ENCODE data around the gene TRIM65. TPM values are rescaled to one million over a fixed set of nuclear protein-coding genes. Genes with fewer than 3 reads are reported as not detected.
A peak's percentile ranks its signal among the peaks of the same experiment; 100 is the strongest.

Gene TRIM65
- total RNA-seq, 2 donors from 2014 or later = 27.5 to 28.1 TPM

- Histone ChIP-seq H3K27ac (no peak overlapping the region), H3K36me3 (no peaks in the 10 kb centered on the region), H3K4me3 (no peak overlapping the region), H3K27me3 (replicated peaks; ENCODE audit: insufficient read depth) (no peaks in the 10 kb centered on the region), H3K9me3 (no peaks in the 10 kb centered on the region), H3K4me1 (replicated peaks) (peaks cover 17% of the 10 kb centered on the region)
- TF ChIP-seq, protein P1, sequence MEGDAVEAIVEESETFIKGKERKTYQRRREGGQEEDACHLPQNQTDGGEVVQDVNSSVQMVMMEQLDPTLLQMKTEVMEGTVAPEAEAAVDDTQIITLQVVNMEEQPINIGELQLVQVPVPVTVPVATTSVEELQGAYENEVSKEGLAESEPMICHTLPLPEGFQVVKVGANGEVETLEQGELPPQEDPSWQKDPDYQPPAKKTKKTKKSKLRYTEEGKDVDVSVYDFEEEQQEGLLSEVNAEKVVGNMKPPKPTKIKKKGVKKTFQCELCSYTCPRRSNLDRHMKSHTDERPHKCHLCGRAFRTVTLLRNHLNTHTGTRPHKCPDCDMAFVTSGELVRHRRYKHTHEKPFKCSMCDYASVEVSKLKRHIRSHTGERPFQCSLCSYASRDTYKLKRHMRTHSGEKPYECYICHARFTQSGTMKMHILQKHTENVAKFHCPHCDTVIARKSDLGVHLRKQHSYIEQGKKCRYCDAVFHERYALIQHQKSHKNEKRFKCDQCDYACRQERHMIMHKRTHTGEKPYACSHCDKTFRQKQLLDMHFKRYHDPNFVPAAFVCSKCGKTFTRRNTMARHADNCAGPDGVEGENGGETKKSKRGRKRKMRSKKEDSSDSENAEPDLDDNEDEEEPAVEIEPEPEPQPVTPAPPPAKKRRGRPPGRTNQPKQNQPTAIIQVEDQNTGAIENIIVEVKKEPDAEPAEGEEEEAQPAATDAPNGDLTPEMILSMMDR (IDR thresholded peaks at IDR 0.05) = no peak
- TF ChIP-seq POLR2AphosphoS5 (IDR thresholded peaks at IDR 0.05) (no peak), POLR2A (IDR thresholded peaks at IDR 0.05) (no peak)
- intact Hi-C loops (cut with DNase I) = no loop called here
- WGBS = 67% methylated on average over 6 of the region's 6 CpGs
- no peak for DNase-seq (ENCODE audit: low spot score)
Measured at GRCh38 chr17:75908201-75908600, 11.4 kb upstream of the TRIM65 start.

- H3K4me1 ChIP-seq (replicated peaks) = peaks cover 17% of the 10 kb centered on the region
- H3K27ac ChIP-seq = no peak overlapping the region
- no peak overlapping the region for H3K4me3 ChIP-seq
- DNase-seq (ENCODE audit: low spot score) = no peak
- intact Hi-C loops (cut with DNase I) = no loop called here
- 86% methylated on average over 10 of the region's 10 CpGs for WGBS
- no peaks in the 10 kb centered on the region for H3K27me3 ChIP-seq (replicated peaks; ENCODE audit: insufficient read depth)
- no peaks in the 10 kb centered on the region for H3K9me3 ChIP-seq
- H3K36me3 ChIP-seq = peaks cover 5 to 8% of the 10 kb centered on the region in 2 donors
- no peak for TF ChIP-seq POLR2A (IDR thresholded peaks at IDR 0.05)
- TF ChIP-seq, protein P1 (IDR thresholded peaks at IDR 0.05) = no peak
- TF ChIP-seq POLR2AphosphoS5 (IDR thresholded peaks at IDR 0.05) = no peak
Measured at GRCh38 chr17:75906143-75906884, 9.6 kb upstream of the TRIM65 start.

DNA sequence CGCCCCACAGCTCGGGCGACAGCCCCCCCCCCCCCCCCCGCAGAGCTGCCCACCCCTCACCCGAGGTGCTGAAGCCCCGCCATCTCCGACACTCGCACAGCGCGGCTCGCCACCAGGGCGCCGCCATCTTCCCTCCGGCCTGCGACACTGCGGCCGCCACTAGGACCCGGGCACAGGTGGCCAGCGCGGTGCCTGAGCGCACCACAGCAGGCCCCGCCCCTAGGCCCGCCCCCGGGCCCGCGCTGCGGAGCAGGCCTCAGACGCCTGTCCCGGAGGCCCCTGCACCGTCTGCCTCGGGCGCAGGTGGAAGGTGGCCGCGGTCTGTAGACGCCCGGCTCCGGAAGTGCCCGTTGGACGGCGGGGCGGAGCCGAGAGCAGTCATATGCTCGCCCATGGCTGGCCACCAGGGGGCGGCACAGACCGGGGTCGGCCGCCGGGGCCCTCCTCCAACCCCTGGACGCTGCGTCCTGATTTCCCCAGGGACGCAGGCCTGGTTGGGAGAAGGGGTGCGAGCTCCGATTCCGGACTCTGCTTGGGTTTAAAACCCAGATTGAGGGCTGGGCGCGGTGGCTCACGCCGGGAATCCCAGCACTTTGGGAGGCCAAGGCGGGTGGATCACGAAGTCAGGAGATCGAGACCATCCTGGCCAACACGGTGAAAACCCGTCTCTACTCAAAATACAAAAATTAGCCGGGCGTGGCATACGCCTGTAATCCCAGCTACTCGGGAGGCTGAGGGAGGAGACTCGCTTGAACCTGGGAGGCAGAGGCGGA, 8.2 kb upstream of the TRIM65 start, which contains the start of gene MRPL38:
MRPL38 (minus strand) TSS at position 136 of the 773 bp plus-strand sequence; CDS start at position 127, 9 bp downstream.
- peak within 1 kb of the TSS; percentile 80 to 93 for H3K27ac ChIP-seq
- peak; percentile 94 for DNase-seq (ENCODE audit: low spot score)
- peaks cover 8 to 9% of the 10 kb centered on the region in 2 donors for H3K36me3 ChIP-seq
- intact Hi-C loops (cut with DNase I) = loop anchor here (2.0 kb wide), 1 partner anchor 100 kb away; no protein-coding TSS in a partner anchor
- TF ChIP-seq POLR2AphosphoS5 (IDR thresholded peaks at IDR 0.05) (peak; percentile 93), POLR2A (IDR thresholded peaks at IDR 0.05) (peak; percentile 76)
- TF ChIP-seq, protein P1 (IDR thresholded peaks at IDR 0.05) = peak; percentile 91 to 100 (median 100)
- H3K27me3 ChIP-seq (replicated peaks; ENCODE audit: insufficient read depth) = no peaks in the 10 kb centered on the region
- WGBS = 2% methylated on average over 30 of the region's 69 CpGs
- H3K4me3 ChIP-seq = peak within 1 kb of the TSS; percentile 70 to 80
- H3K4me1 ChIP-seq (replicated peaks) = peaks cover 10% of the 10 kb centered on the region
- H3K9me3 ChIP-seq = no peaks in the 10 kb centered on the region

DNA sequence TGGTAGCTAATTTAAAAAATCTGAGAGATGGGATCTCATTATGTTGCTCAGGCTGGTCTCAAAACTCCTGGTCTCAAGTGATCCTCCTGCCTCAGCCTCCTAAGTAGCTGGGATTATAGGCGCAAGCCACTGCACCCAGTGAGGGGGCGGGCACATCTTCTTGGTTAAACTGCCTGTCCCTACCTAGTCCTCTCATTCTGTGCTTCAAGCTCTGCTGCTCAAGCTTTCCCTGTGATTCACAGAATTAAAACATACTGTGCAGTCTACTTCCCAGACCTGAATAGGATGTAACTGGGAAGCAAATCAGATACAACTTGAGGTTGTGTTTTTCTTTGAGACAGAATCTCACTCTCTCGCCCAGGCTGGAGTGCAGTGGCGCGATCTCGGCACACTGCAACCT, 5.7 kb upstream of the TRIM65 start:
- H3K36me3 ChIP-seq = peaks cover 9 to 18% of the 10 kb centered on the region in 2 donors
- no peak overlapping the region for H3K4me3 ChIP-seq
- no peak overlapping the region for H3K27ac ChIP-seq
- TF ChIP-seq POLR2A (IDR thresholded peaks at IDR 0.05) (no peak), POLR2AphosphoS5 (IDR thresholded peaks at IDR 0.05) (no peak)
- TF ChIP-seq, protein P1 (IDR thresholded peaks at IDR 0.05) = no peak
- WGBS = 95% methylated on average over 6 of the region's 6 CpGs
- intact Hi-C loops (cut with DNase I) = no loop called here
- no peaks in the 10 kb centered on the region for H3K27me3 ChIP-seq (replicated peaks; ENCODE audit: insufficient read depth)
- H3K9me3 ChIP-seq = no peaks in the 10 kb centered on the region
- peaks cover 3% of the 10 kb centered on the region for H3K4me1 ChIP-seq (replicated peaks)
- DNase-seq (ENCODE audit: low spot score) = no peak
